Sigmoid colon (tissue), 7 donors: ENCODE results near the gene DACH1. TPM values are rescaled to one million over a fixed set of nuclear protein-coding genes. Genes with fewer than 3 reads are reported as not detected.

Experiments used
- DNase-seq: peaks from one replicate; pipeline ENCODE4 v3.0.0-alpha.2; 2019
- H3K27ac ChIP-seq, 4 donors: fragments of 200-600 bp; sonication (generic); one replicate each; pipeline ENCODE4 v1.5.1; 2016 to 2019; ENCODE audit warnings: mild to moderate bottlenecking in 1 of 4
- H3K27me3 ChIP-seq, 3 donors: fragments of 200-600 bp; sonication (generic); one replicate each; pipeline ENCODE4 v1.5.1; 2019; ENCODE audit warnings: mild to moderate bottlenecking in 1 of 3
- H3K36me3 ChIP-seq, 4 donors: fragments of 200-600 bp; sonication (generic); one replicate each; pipeline ENCODE4 v1.5.1; 2016 to 2019
- H3K4me1 ChIP-seq, 4 donors: fragments of 200-600 bp; sonication (generic); one replicate each; pipeline ENCODE4 v1.5.1; 2017 to 2019
- H3K4me3 ChIP-seq, 4 donors: fragments of 200-600 bp; sonication (generic); one replicate each; pipeline ENCODE4 v1.5.1; 2017 to 2019; ENCODE audit warnings: mild to moderate bottlenecking in 2 of 4, moderate library complexity in 1 of 4
- H3K9me3 ChIP-seq, 4 donors: fragments of 200-600 bp in 3 of 4; sonication (generic) in 3 of 4; one replicate each; pipeline versions ENCODE4 v1.5.1 to v1.6.1; 2013 to 2019
- CTCF ChIP-seq, 4 experiments: fragments of 450-650 bp in 3 of 4; fragments of 200-600 bp in 1 of 4; IDR thresholded peaks; one replicate each; pipeline ENCODE4 v1.5.1; 2016 to 2019; ENCODE audit warnings: antibody characterized with exemption in 4 of 4, mild to moderate bottlenecking in 3 of 4, moderate library complexity in 2 of 4
- EP300 ChIP-seq, 4 donors: sonication (generic); formaldehyde crosslinking; IDR thresholded peaks; one replicate each; pipeline ENCODE4 v1.6.1; 2017; ENCODE audit warnings: antibody characterized with exemption in 4 of 4
- POLR2A ChIP-seq, 2 donors: fragments of 450-650 bp; IDR thresholded peaks; one replicate each; pipeline ENCODE4 v1.6.1; 2016; ENCODE audit warnings: antibody characterized with exemption in 2 of 2, mild to moderate bottlenecking in 2 of 2, moderate library complexity in 2 of 2
- POLR2AphosphoS5 ChIP-seq, 4 donors: sonication (generic); formaldehyde crosslinking; IDR thresholded peaks; one replicate each; pipeline ENCODE4 v1.6.1; 2017; ENCODE audit warnings: antibody characterized with exemption in 4 of 4
- WGBS, 2 donors: extraction: QIAGEN DNeasy Blood & Tissue Kit; methylation state at CpG; one replicate each; pipeline ENCODE4 v1.1.7; 2013; 5-methylcytosine and 5-hydroxymethylcytosine counted together
- intact Hi-C: fragments of 100-400 bp; cut with DNase I; formaldehyde crosslinking; loops from one replicate; pipeline ENCODE4 v1.15.1; 2023
- polyA plus RNA-seq, 3 donors: library from polyadenylated mRNA; stranded (reverse); fragments of 200-250 nt; gene quantifications; one replicate each; pipeline ENCODE4 v1.2.3, GENCODE V29; 2013
- total RNA-seq, 4 donors: library from RNA; depleted of rRNA; stranded (reverse); fragments of >200 nt; gene quantifications; one replicate each; pipeline ENCODE4 v1.1.0, GENCODE V29; 2016
- donor health status: healthy with polysubstance abuse.
- donor health status: Bipolar disorder and iron deficiency.
- donor health status: healthy.

Gene DACH1
- total and polyA plus RNA-seq, 7 donors = 0.49 to 1.9 (median 1.6) TPM

GRCh38 chr13:71860547-71861138 lies 6.4 kb downstream of the DACH1 start:
- Histone ChIP-seq H3K4me1 (peaks cover 0 to 15% (median 15%) of the 10 kb centered on the region in 4 donors), H3K9me3 (no peaks in the 10 kb centered on the region), H3K36me3 (no peaks in the 10 kb centered on the region), H3K4me3 (no peak overlapping the region), H3K27me3 (peaks cover 5 to 26% (median 14%) of the 10 kb centered on the region in 3 donors), H3K27ac (no peak overlapping the region)
- TF ChIP-seq CTCF (IDR thresholded peaks at IDR 0.05) = no peak
- TF ChIP-seq POLR2A (IDR thresholded peaks at IDR 0.05) = no peak
- no peak for TF ChIP-seq EP300 (IDR thresholded peaks at IDR 0.05)
- TF ChIP-seq POLR2AphosphoS5 (IDR thresholded peaks at IDR 0.05) = no peak
- WGBS, 2 donors = 6 to 40% methylated on average over 3 of the region's 3 CpGs
- intact Hi-C loops = no loop called here
- no peak for DNase-seq

GRCh38 chr13:71858647-71859046 lies 8.4 kb downstream of the DACH1 start:
- Histone ChIP-seq H3K27me3 (peaks cover 0 to 7% (median 0%) of the 10 kb centered on the region in 3 donors), H3K4me1 (no peaks in the 10 kb centered on the region), H3K36me3 (no peaks in the 10 kb centered on the region), H3K27ac (no peak overlapping the region), H3K9me3 (no peaks in the 10 kb centered on the region), H3K4me3 (no peak overlapping the region)
- intact Hi-C loops = no loop called here
- no peak for DNase-seq
- 17 to 55% methylated on average over 1 of the region's 1 CpG for WGBS, 2 donors
- TF ChIP-seq CTCF (IDR thresholded peaks at IDR 0.05) = no peak
- TF ChIP-seq POLR2AphosphoS5 (IDR thresholded peaks at IDR 0.05) = no peak
- no peak for TF ChIP-seq EP300 (IDR thresholded peaks at IDR 0.05)
- no peak for TF ChIP-seq POLR2A (IDR thresholded peaks at IDR 0.05)

- no peak for DNase-seq
- intact Hi-C loops = no loop called here
- Histone ChIP-seq H3K9me3 (no peaks in the 10 kb centered on the region), H3K4me3 (no peak overlapping the region), H3K27ac (no peak overlapping the region), H3K4me1 (no peaks in the 10 kb centered on the region), H3K27me3 (no peaks in the 10 kb centered on the region), H3K36me3 (no peaks in the 10 kb centered on the region)
- 94 to 95% methylated on average over 4 of the region's 4 CpGs for WGBS, 2 donors
- no peak for TF ChIP-seq EP300 (IDR thresholded peaks at IDR 0.05)
These were observed 10.4 kb downstream of the DACH1 start for GRCh38 chr13:71856548-71857043.

- intact Hi-C loops = no loop called here
- Histone ChIP-seq H3K9me3 (no peaks in the 10 kb centered on the region), H3K36me3 (no peaks in the 10 kb centered on the region), H3K4me3 (no peak overlapping the region), H3K27me3 (no peaks in the 10 kb centered on the region), H3K4me1 (no peaks in the 10 kb centered on the region), H3K27ac (no peak overlapping the region)
- 65 to 84% methylated on average over 1 of the region's 1 CpG for WGBS, 2 donors
- DNase-seq = no peak
- no peak for TF ChIP-seq EP300 (IDR thresholded peaks at IDR 0.05)
- no peak for TF ChIP-seq POLR2AphosphoS5 (IDR thresholded peaks at IDR 0.05)
- TF ChIP-seq POLR2A (IDR thresholded peaks at IDR 0.05) = no peak
- TF ChIP-seq CTCF (IDR thresholded peaks at IDR 0.05) = no peak
These were observed 12.6 kb downstream of the DACH1 start for GRCh38 chr13:71854401-71854800.

- TF ChIP-seq EP300 (IDR thresholded peaks at IDR 0.05) (no peak), POLR2A (IDR thresholded peaks at IDR 0.05) (no peak), POLR2AphosphoS5 (IDR thresholded peaks at IDR 0.05) (no peak), CTCF (IDR thresholded peaks at IDR 0.05) (no peak)
- 93 to 94% methylated on average over 3 of the region's 3 CpGs for WGBS, 2 donors
- intact Hi-C loops = no loop called here
- H3K27ac ChIP-seq = no peak overlapping the region
- H3K4me3 ChIP-seq = no peak overlapping the region
- no peak for DNase-seq
- no peaks in the 10 kb centered on the region for H3K36me3 ChIP-seq
- no peaks in the 10 kb centered on the region for H3K4me1 ChIP-seq
- H3K27me3 ChIP-seq = no peaks in the 10 kb centered on the region
- H3K9me3 ChIP-seq = no peaks in the 10 kb centered on the region
These were observed 13.3 kb downstream of the DACH1 start for GRCh38 chr13:71853725-71854124.
